ENCODE results near the gene RAB35. TPM values are rescaled to one million over a fixed set of nuclear protein-coding genes. Genes with fewer than 3 reads are reported as not detected.

Gene RAB35
- total RNA-seq, 4 donors from 2014 or later, result 22.4 to 36.1 (median 25.9) TPM

DNA sequence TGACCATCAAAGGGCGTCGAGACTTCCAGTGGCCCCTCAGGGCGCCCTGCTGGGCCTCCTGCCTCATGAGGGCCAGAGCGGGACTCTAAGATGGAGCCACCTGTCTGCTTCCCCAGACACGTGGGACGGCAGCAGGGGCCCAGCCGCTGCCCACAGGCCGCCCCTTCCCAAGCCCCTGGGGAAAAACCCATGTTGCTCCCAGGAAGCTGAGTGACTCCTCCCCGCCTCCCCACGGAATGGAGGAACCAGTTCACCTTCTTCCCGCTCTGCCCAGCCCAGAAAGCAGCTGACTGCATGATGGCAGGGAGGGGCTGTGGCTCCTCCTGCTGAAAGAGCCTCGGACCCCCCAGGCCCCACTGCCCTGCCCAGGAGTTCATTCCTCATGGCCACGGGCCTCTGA is 14.9 kb downstream of the RAB35 start:
- TF ChIP-seq, protein P1, sequence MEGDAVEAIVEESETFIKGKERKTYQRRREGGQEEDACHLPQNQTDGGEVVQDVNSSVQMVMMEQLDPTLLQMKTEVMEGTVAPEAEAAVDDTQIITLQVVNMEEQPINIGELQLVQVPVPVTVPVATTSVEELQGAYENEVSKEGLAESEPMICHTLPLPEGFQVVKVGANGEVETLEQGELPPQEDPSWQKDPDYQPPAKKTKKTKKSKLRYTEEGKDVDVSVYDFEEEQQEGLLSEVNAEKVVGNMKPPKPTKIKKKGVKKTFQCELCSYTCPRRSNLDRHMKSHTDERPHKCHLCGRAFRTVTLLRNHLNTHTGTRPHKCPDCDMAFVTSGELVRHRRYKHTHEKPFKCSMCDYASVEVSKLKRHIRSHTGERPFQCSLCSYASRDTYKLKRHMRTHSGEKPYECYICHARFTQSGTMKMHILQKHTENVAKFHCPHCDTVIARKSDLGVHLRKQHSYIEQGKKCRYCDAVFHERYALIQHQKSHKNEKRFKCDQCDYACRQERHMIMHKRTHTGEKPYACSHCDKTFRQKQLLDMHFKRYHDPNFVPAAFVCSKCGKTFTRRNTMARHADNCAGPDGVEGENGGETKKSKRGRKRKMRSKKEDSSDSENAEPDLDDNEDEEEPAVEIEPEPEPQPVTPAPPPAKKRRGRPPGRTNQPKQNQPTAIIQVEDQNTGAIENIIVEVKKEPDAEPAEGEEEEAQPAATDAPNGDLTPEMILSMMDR (IDR thresholded peaks at IDR 0.05), result no peak
- no peak for ATAC-seq (ENCODE audit: low FRiP score)

GRCh38 chr12:120101182-120101581 is 15.4 kb downstream of the RAB35 start:
- ATAC-seq (ENCODE audit: low FRiP score) (no peak), DNase-seq (ENCODE audit: low spot score) (no peak)
- TF ChIP-seq, protein P1 (IDR thresholded peaks at IDR 0.05), result no peak

More for the DNA sequence above, 14.9 kb downstream of the RAB35 start:
- DNase-seq (ENCODE audit: low spot score), result no peak

- TF ChIP-seq, protein P1 (IDR thresholded peaks at IDR 0.05), result no peak
- DNase-seq (ENCODE audit: low spot score) (no peak), ATAC-seq (ENCODE audit: low FRiP score) (no peak)
These were observed 15.9 kb downstream of the RAB35 start for GRCh38 chr12:120100630-120101029.

DNA sequence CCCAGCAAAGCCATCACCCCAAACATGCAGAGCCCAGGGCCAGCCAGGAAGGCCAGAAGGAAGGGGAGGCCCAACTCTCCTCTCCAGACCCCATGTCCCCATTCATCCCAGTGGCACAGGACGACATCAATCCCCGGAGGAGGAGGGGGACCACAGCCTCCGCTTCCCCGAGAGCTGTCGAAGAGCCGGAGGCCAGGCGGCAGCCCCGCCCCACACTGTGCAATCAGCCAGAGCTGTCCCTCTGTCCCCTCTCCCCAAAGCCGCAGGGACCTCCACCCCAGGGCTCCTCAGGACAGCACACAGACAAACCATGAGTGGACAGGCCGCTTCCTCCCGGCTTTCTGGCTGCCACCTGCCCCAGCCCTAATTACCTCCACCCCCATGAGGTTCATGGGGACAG is 16.8 kb downstream of the RAB35 start:
- DNase-seq (ENCODE audit: low spot score) (no peak), ATAC-seq (ENCODE audit: low FRiP score) (no peak)
- TF ChIP-seq, protein P1 (IDR thresholded peaks at IDR 0.05), result no peak

DNA sequence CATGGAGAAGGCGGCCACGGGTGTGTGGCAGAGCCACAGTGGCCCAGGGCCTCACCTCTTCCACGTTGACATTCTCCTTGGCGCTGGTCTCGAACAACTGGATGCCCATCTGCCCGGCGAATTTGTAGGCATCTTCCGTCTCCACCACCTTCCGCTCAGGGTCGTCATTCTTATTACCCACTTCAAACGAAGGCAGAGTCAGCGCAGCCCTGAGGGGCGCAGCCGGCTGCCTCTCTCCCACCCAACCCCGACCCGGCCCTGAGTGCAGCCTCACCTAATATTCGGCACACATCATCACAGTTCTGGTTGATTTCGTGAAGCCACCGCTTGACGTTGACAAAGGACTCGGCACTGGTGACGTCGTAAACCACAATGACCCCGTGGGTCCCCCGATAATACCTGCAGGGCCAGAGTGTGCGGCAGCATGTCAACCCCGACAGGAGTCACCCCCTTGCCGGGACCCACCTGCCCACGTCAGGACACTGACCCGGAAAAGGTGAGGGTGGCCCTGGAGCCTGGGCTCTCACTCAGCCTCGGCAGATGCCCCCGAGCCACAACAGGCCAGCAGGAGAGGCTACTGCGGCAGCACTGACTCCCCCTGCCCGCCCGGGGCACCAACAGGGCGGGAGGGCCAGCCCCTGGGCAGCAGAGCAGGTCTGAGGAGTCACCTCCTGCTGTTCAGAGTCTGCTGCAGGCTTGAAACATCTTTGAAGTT is 17.6 kb downstream of the RAB35 start:
- no peak for ATAC-seq (ENCODE audit: low FRiP score)
- TF ChIP-seq, protein P1 (IDR thresholded peaks at IDR 0.05), result no peak
- DNase-seq (ENCODE audit: low spot score), result no peak

DNA sequence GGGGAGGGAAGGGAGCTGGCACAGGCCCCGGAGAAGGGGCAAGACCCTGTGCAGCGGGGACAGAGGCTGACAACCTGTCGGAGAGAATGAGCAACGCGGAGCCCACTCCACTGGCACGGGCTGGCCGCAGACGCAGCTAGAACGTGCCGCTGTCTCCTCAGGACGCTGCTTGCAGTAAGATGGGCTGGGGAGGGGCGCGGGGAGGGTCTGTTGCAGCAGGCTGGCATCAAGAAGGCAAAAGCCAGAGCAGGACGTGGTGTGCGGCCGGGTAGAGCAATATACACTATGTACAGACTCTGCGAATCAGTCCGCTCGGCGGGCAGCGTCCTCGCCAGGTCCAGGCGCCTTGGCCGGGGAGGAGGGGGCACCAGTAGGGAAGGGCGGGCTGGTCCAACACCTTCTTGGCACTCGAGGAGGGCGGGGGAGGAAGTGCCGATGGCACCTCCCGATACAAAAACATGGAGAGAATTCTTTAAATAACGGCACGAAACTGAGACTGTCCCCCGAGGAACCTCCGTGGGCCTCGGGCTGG is 19.8 kb downstream of the RAB35 start:
- TF ChIP-seq, protein P1 (IDR thresholded peaks at IDR 0.05), result no peak
- no peak for ATAC-seq (ENCODE audit: low FRiP score)

GRCh38 chr12:120095736-120096135 is 20.8 kb downstream of the RAB35 start:
- TF ChIP-seq, protein P1 (IDR thresholded peaks at IDR 0.05), result no peak
- DNase-seq (ENCODE audit: low spot score) (no peak), ATAC-seq (ENCODE audit: low FRiP score) (no peak)

More for the DNA sequence above, 19.8 kb downstream of the RAB35 start:
- DNase-seq (ENCODE audit: low spot score), result no peak
